ENCODE measurements around the gene MAD1L1.
"Not testable (repeated sequence)": the region's sequence is repeated elsewhere in the genome, so short reads cannot be mapped to it uniquely, and the experiment has no call there.

The MAD1L1 gene

DNA sequence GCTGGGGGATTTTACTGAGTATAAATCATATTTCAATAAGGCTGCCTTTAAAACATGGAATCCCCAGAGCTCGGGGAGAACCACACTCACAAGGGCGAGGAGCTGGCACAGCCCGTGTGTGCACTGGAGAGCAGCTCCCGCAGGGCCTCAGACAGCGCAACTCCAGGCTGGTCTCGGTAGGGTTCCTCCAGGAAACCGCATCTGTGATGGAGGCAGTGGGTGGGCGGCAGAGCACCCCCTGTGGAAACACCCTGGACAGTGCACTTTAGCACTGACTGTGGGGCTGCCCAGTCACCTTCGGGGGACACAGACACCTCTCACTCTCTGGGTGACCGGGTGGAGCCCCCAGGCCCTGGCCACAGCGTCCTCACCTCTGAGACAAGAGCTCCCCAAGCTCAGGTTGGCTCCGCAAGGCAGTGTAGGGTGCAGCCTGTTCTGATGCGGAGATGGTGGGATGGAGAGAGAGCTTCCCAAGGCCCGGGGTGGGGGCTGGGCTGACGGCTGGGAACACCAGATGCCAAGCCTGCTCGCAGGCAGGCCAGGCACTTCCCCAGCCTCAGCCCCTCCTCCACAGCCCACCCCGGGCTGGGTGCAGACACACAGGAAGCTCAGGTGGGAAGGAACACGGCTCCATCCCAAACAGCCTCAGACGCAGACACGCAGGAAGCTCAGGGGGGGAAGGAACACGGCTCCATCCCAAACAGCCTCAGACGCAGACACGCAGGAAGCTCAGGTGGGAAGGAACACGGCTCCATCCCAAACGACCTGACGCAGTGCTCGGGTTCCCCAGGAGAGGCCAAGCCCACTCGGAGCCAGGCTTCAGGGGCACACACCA is 224.4 kb downstream of the MAD1L1 start:
- DNase-seq = no peak

GRCh38 chr7:2007551-2007950 is 225.2 kb downstream of the MAD1L1 start:
- no peak for DNase-seq

- DNase-seq = no peak
Measured at GRCh38 chr7:2006921-2007381, 225.8 kb downstream of the MAD1L1 start.

DNA sequence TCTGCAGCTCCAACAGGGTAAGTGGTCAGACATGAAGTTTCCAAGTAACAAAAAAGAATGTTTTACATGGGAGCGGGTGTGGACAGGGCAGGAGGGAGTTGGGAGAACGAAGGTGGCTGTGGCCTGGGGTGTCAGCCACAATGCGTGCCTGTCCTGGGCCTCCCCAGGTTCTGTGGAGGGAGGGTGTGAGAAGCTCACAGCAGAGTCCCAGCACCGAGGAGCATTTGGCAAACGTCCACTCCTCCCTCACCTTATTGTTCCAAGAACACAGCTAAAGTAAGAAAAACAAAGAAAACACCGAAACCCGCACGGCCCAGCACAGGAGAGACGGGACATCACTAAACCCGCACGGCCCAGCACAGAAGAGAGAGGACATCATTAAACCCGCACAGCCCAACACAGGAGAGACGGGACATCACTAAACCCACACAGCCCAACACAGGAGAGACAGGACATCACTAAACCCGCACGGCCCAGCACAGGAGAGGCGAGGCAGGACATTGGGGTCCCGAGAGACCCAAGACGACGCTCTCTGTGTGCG is 226.4 kb downstream of the MAD1L1 start:
- no peak for DNase-seq

DNA sequence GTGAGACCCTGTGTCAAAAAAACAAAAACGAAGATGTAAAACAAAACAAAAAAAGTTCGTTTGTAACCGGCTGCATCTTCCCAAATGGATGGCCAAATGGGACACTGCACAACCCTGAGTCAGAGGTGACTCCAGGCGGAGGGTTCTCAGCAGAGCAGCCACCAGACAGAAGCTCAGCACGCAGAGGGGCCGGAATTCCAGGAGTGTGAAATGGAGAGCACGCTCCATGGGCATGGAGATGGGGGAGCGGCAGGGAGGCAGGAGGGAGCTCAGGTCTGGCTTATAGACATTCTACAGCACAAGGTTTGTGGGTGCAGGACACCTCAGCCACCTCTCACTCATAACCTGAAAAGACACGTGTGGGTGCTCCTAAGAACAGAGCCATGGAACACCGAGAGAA is 227.0 kb downstream of the MAD1L1 start:
- no peak for DNase-seq

GRCh38 chr7:2004841-2005725 is 227.7 kb downstream of the MAD1L1 start:
- DNase-seq = no peak

DNA sequence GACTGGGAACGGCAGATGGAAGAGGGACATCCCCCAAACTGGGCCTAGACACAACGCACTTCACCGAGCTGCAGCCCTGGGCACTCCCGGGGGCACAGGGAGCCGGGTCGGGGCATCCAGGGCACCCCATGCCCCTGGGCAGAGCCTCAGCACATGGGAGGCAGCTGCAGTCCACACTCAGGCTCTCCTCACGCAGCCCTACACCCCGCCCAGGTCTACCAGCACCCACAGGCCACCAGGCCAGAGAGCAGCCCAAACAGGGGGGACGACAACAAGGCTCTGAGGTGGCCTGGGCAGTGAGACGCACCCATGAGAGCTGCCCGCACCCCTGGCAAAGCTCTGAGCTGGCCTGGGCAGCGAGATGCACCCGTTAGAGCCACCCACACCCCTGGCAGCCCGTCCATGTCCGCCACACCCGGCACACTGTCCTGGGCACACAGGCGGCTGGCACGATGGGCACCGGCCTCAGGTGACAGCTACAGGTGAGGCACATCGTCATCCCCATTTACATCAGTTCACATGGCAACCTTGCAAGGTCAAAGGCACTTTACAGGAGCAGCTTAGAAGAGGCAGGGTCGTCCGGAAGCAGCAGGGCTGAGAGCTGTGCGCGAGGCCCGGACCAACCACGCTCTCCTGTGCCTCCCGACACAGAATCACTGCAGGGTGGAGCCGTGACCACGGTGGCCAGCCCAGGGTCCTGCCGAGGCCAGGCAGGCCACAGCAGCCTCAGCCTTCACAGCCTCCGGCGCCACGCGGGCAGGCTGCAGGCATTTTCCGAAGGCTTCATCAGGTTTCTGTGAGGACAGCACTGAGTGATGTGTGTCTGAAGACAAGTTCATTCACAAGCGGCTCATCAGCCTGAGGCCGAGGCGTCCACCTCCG is 228.6 kb downstream of the MAD1L1 start:
- DNase-seq = no peak

- DNase-seq = no peak
Measured at GRCh38 chr7:2003451-2003930, 229.3 kb downstream of the MAD1L1 start.

DNA sequence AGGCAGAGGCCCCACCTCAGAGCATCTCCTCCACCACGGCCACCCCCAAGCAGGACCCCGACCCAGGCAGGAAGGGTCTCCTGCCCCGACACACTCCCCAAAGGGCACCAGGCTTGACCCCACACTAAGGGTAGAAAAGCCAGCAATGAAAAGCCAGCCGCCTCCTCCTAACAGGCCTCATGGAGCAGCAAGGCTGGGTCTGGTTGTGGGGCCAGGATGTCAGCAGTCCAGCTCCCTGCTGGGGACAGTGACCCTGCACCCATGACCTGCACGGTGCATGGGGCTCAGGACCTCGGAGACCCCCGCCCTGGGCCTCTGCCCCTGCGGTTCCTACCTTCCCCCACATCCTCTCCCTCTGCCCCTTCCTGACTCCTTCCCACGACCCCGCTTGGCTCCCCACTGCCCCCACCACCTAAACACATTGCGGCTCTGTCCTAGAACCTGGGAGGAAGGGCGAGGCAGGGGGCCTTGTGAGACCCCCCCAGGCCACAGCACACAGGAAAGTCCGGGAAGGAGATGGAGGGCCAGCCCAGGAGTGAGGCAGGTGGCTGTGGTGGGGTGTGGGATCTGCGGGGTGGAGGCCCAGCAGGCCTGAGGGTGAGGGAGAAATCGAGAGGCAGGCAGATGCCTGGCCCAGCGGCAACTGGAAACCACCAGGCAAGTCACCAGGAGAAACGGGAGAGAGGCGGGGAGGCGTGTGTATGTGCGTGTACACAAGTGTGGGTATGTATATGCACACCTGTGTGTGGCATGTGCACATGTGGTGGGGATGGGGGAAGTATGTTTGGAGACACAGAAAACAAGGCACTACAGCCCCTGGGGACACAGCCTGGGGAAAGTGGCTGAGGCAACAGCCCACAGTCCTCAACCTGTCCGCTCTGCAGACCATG is 229.9 kb downstream of the MAD1L1 start:
- DNase-seq = no peak

- no peak for DNase-seq
Measured at GRCh38 chr7:2001601-2002442, 230.9 kb downstream of the MAD1L1 start.

DNA sequence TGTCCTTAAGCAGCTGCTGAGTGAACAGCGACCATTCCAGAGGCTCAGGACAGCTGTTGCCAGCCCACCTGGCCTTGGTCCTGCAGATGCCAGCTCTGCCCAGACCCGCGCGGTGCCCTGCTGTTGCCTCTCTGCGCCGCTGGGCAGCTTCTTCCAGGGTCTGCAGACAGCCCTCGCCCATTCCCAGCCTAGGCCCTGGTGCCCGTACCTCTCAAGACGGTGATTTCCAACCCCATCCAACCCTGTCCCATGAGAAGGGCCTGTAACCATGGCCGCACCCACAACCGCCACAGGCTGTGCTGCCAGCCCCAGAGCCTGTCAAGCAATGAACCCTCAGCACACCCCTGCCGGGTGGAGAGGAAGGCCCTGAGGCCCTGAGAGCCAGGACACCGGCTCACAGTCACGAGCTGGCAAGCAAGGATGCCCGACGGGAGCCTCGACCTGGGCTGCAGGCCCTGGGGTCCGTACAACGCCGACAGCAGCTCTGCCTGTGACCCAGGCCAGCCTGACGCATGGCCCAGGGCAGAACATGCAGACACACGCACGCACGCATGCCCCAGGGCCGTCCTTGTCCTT is 231.9 kb downstream of the MAD1L1 start:
- no peak for DNase-seq

GRCh38 chr7:2000153-2000687 is 232.5 kb downstream of the MAD1L1 start:
- DNase-seq = no peak

GRCh38 chr7:1999278-1999984 is 233.3 kb downstream of the MAD1L1 start:
- no peak for DNase-seq

DNA sequence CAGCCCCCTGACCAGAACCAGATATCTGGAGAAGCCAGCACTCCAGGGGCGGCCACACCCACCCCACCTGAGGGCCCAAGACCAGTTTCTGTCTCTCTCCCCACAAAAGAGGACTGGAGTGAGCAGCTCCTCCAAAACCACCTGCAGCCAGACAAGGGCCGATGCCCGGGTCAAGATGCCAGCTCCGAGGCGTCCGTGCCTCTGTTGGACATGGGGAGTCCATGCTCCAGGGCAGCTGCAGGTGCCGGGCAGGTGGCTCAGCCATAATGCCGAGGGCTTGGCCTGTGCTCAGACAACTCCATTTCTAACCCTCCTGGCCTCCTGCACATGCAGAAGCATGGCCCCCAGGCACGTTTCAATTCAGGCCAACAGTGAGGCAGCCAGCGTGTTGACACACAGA is 234.6 kb downstream of the MAD1L1 start:
- no peak for DNase-seq

GRCh38 chr7:1997537-1998076 is 235.1 kb downstream of the MAD1L1 start:
- no peak for DNase-seq

GRCh38 chr7:1996816-1997215 is 235.9 kb downstream of the MAD1L1 start:
- DNase-seq = no peak

GRCh38 chr7:1995911-1996420 is 236.8 kb downstream of the MAD1L1 start:
- not testable (repeated sequence) for DNase-seq

DNA sequence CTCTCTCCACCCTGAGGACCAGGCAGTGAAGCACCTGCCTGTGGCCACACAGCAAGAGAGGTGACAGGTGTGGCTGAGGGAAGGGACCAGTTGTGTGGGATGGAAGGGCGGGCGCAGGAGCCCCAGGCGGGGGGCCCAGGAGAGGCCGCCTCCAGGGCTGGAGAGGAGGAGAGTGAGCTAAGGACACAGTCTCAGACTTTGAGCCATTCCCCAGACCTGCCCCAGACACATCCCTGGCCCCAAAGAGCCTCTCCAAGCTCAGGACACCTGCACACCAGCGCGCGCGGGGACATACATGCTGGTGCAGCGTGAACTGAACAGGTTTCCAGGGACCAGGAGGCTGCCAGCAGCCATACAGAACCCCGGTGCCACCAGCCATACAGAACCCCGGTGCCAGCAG is 237.3 kb downstream of the MAD1L1 start:
- DNase-seq = no peak
